CD14-positive monocyte (primary cell): ENCODE results near the gene NOS1. TPM values are rescaled to one million over a fixed set of nuclear protein-coding genes. Genes with fewer than 3 reads are reported as not detected.

Experiments used
- DNase-seq, 3 donors: peaks; one replicate each; pipeline ENCODE4 v3.0.0-alpha.2; 2011 to 2022
- H2AFZ ChIP-seq: 2 replicates; pipeline ENCODE4 v1.6.0; 2012; ENCODE audit warnings: mild to moderate bottlenecking, low read depth, low read length, inconsistent platforms; ENCODE audit not compliant: insufficient read depth, poor library complexity, severe bottlenecking
- H3K27ac ChIP-seq, 2 donors: 1 replicate in 1 of 2; 2 replicates in 1 of 2; pipeline ENCODE4 v1.5.1; 2012 to 2013; ENCODE audit warnings: low read length in 2 of 2, control low read depth in 1 of 2, inconsistent platforms in 1 of 2, low read depth in 1 of 2, mild to moderate bottlenecking in 1 of 2
- H3K27me3 ChIP-seq, 2 donors: one replicate each; pipeline versions ENCODE4 v1.6.0 to v1.6.1; 2011 to 2013; ENCODE audit warnings: low read length in 2 of 2; ENCODE audit not compliant: control insufficient read depth in 2 of 2, insufficient read depth in 2 of 2
- H3K36me3 ChIP-seq, 2 donors: replicated peaks in 1 of 2; 1 replicate in 1 of 2; 2 replicates in 1 of 2; pipeline versions ENCODE4 v1.5.1 to v1.6.1; 2012 to 2013; ENCODE audit warnings: low read length in 2 of 2, control low read depth in 1 of 2, inconsistent platforms in 1 of 2, mild to moderate bottlenecking in 1 of 2; ENCODE audit not compliant: insufficient read depth in 2 of 2, control insufficient read depth in 1 of 2
- H3K4me1 ChIP-seq, 2 donors: 1 replicate in 1 of 2; 2 replicates in 1 of 2; pipeline versions ENCODE4 v1.5.1 to v1.6.1; 2012 to 2013; ENCODE audit warnings: low read length in 2 of 2, control low read depth in 1 of 2, inconsistent platforms in 1 of 2, mild to moderate bottlenecking in 1 of 2, moderate library complexity in 1 of 2; ENCODE audit not compliant: insufficient read depth in 2 of 2, control insufficient read depth in 1 of 2
- H3K4me2 ChIP-seq: replicated peaks from 2 replicates; pipeline ENCODE3; 2012; ENCODE audit warnings: low read length, moderate library complexity, mild to moderate bottlenecking; ENCODE audit not compliant: poor library complexity, severe bottlenecking; ENCODE audit errors: extremely low read depth
- H3K4me3 ChIP-seq, 3 experiments: fragments of 200-600 bp in 1 of 3; sonication (generic) in 1 of 3; replicated peaks in 1 of 3; 1 replicate in 2 of 3; 2 replicates in 1 of 3; pipeline ENCODE4 v1.5.1; 2011 to 2013; ENCODE audit warnings: low read length in 3 of 3, mild to moderate bottlenecking in 3 of 3, control low read depth in 2 of 3, low read depth in 2 of 3, inconsistent platforms in 1 of 3, moderate library complexity in 1 of 3
- H3K79me2 ChIP-seq: 2 replicates; pipeline ENCODE4 v1.6.0; 2012; ENCODE audit warnings: mild to moderate bottlenecking, control low read depth, inconsistent platforms, low read length, moderate library complexity; ENCODE audit not compliant: insufficient read depth
- H3K9ac ChIP-seq: 2 replicates; pipeline ENCODE4 v1.6.0; 2017; ENCODE audit warnings: low read length, mild to moderate bottlenecking; ENCODE audit not compliant: insufficient read depth, poor library complexity, severe bottlenecking
- H3K9me3 ChIP-seq, 2 donors: replicated peaks in 1 of 2; 1 replicate in 1 of 2; 2 replicates in 1 of 2; pipeline versions ENCODE4 v1.5.1 to v1.6.1; 2012 to 2013; ENCODE audit warnings: low read length in 2 of 2, control low read depth in 1 of 2; ENCODE audit not compliant: control insufficient read depth in 1 of 2, insufficient read depth in 1 of 2
- H4K20me1 ChIP-seq: 2 replicates; pipeline ENCODE4 v1.6.0; 2012; ENCODE audit warnings: mild to moderate bottlenecking, low read length, control low read depth, moderate library complexity; ENCODE audit not compliant: insufficient read depth
- H3K27ac Mint-ChIP-seq, 7 donors: one replicate each; pipeline ENCODE4 v1.8.0; 2020; ENCODE audit warnings: mild to moderate bottlenecking in 7 of 7, mixed read lengths in 7 of 7, moderate library complexity in 6 of 7, inconsistent platforms in 2 of 7
- H3K27me3 Mint-ChIP-seq, 3 donors: one replicate each; pipeline ENCODE4 v1.8.0; 2021 to 2022; ENCODE audit warnings: low read depth in 3 of 3, mild to moderate bottlenecking in 3 of 3, mixed read lengths in 3 of 3, moderate library complexity in 3 of 3, inconsistent platforms in 1 of 3
- H3K36me3 Mint-ChIP-seq, 2 donors: one replicate each; pipeline ENCODE4 v1.8.0; 2020; ENCODE audit warnings: mixed read lengths in 2 of 2, inconsistent platforms in 1 of 2, mild to moderate bottlenecking in 1 of 2
- H3K4me1 Mint-ChIP-seq: one replicate; pipeline ENCODE4 v1.8.0; 2020; ENCODE audit warnings: mild to moderate bottlenecking, mixed read lengths
- H3K4me3 Mint-ChIP-seq, 2 donors: one replicate each; pipeline ENCODE4 v1.8.0; 2020; ENCODE audit warnings: mild to moderate bottlenecking in 2 of 2, mixed read lengths in 2 of 2, moderate library complexity in 1 of 2
- H3K9me3 Mint-ChIP-seq, 7 donors: one replicate each; pipeline ENCODE4 v1.8.0; 2020 to 2022; ENCODE audit warnings: mixed read lengths in 7 of 7, mild to moderate bottlenecking in 6 of 7, moderate library complexity in 6 of 7, inconsistent platforms in 2 of 7
- CTCF ChIP-seq: fragments of 200-600 bp; IDR thresholded peaks from one replicate; pipeline ENCODE4 v1.8.0; 2022; ENCODE audit warnings: antibody characterized with exemption, mild to moderate bottlenecking
- WGBS: methylation state at CpG from one replicate; pipeline ENCODE4 v1.1.5; 2013; ENCODE audit warnings: missing lambda C conversion rate; ENCODE audit not compliant: insufficient coverage; 5-methylcytosine and 5-hydroxymethylcytosine counted together
- intact Hi-C, 2 donors: fragments of 100-400 bp; cut with micrococcal nuclease; formaldehyde crosslinking; loops; one replicate each; pipeline versions ENCODE4 v1.15.0 to v1.15.1; 2023
- polyA plus RNA-seq, 3 donors: library from polyadenylated mRNA; depleted of rRNA in 1 of 3; unstranded in 2 of 3; stranded (reverse) in 1 of 3; fragments of 300-500 nt in 2 of 3; fragments of >200 nt in 1 of 3; fragmentation: Illumina TruSeq in 2 of 3; gene quantifications; 1 replicate in 2 of 3; 2 replicates in 1 of 3; pipeline ENCODE4 v1.2.3, GENCODE V29; 2012 to 2021

The NOS1 gene
- polyA plus RNA-seq, 3 donors: not detected

- Histone ChIP-seq H3K4me2 (no peak overlapping the region), H4K20me1 (no peaks in the 10 kb centered on the region), H3K9me3 (peaks cover 6 to 7% of the 10 kb centered on the region in 2 donors), H3K9ac (no peak overlapping the region), H3K27me3 (no peaks in the 10 kb centered on the region), H3K4me1 (peaks cover 3 to 11% of the 10 kb centered on the region in 2 donors), H3K4me3 (no peak overlapping the region), H3K27ac (no peak overlapping the region), H3K79me2 (no peaks in the 10 kb centered on the region), H3K36me3 (no peaks in the 10 kb centered on the region), H2AFZ (no peak overlapping the region)
- Mint-ChIP-seq H3K9me3 (peaks cover 0 to 10% (median 7%) of the 10 kb centered on the region in 7 donors), H3K36me3 (no peaks in the 10 kb centered on the region), H3K27me3 (peaks cover 2 to 11% (median 10%) of the 10 kb centered on the region in 3 donors), H3K4me1 (peaks cover 13% of the 10 kb centered on the region), H3K4me3 (peak overlapping the region in 1 of 2 donors; percentile 44), H3K27ac (no peak overlapping the region)
- intact Hi-C loops: no loop called here
- TF ChIP-seq CTCF: no peak
- no peak for DNase-seq
- WGBS: 57% methylated on average over 11 of the region's 11 CpGs
Measured at GRCh38 chr12:117408161-117408791, 46.9 kb upstream of the NOS1 start.

- Mint-ChIP-seq H3K36me3 (no peaks in the 10 kb centered on the region), H3K4me1 (peaks cover 18% of the 10 kb centered on the region), H3K27ac (peak overlapping the region in 6 of 7 donors; percentile 2 to 93 (median 86)), H3K9me3 (peaks cover 0 to 12% (median 7%) of the 10 kb centered on the region in 7 donors), H3K27me3 (peaks cover 2 to 9% (median 6%) of the 10 kb centered on the region in 3 donors), H3K4me3 (peak overlapping the region in 1 of 2 donors; percentile 47)
- no peaks in the 10 kb centered on the region for H4K20me1 ChIP-seq
- peaks cover 5 to 11% of the 10 kb centered on the region in 2 donors for H3K4me1 ChIP-seq
- peak overlapping the region; percentile 25 for H3K4me2 ChIP-seq
- no peak overlapping the region for H2AFZ ChIP-seq
- TF ChIP-seq CTCF: no peak
- no peaks in the 10 kb centered on the region for H3K27me3 ChIP-seq
- H3K27ac ChIP-seq: peak overlapping the region in 1 of 2 donors; percentile 33
- intact Hi-C loops: no loop called here
- no peak overlapping the region for H3K9ac ChIP-seq
- no peaks in the 10 kb centered on the region for H3K79me2 ChIP-seq
- no peak overlapping the region for H3K4me3 ChIP-seq
- DNase-seq: peak; percentile 11 to 19 (median 17)
- H3K36me3 ChIP-seq: no peaks in the 10 kb centered on the region
- H3K9me3 ChIP-seq: peaks cover 6 to 7% of the 10 kb centered on the region in 2 donors
- whole genome bisulfite sequencing: 82% methylated on average over 4 of the region's 7 CpGs
Measured at GRCh38 chr12:117404940-117405339, 43.5 kb upstream of the NOS1 start.
